HAP-1 (cell line): ENCODE measurements around the gene ADAMTS15.

Source experiments
- DNase-seq, 2 experiments: peaks; one replicate each; pipeline ENCODE4 v3.0.0-alpha.2; 2016 to 2020; ENCODE audit warnings: low spot score in 2 of 2
- H3K27me3 ChIP-seq: fragments of 250-450 bp; sonication (Bioruptor Pico); 2 replicates; pipeline ENCODE4 v1.5.1; 2020; ENCODE audit warnings: low read depth, mild to moderate bottlenecking, moderate library complexity
- H3K36me3 ChIP-seq: fragments of 250-450 bp; sonication (Bioruptor Pico); replicated peaks from 2 replicates; pipeline ENCODE4 v1.5.1; 2020; ENCODE audit warnings: mild to moderate bottlenecking
- H3K4me1 ChIP-seq: fragments of 250-450 bp; sonication (Bioruptor Pico); 2 replicates; pipeline ENCODE4 v1.5.1; 2020; ENCODE audit warnings: mild to moderate bottlenecking
- H3K4me3 ChIP-seq: fragments of 250-450 bp; sonication (Bioruptor Pico); 2 replicates; pipeline ENCODE4 v1.5.1; 2020; ENCODE audit warnings: mild to moderate bottlenecking, moderate library complexity
- H3K9me3 ChIP-seq: fragments of 250-450 bp; sonication (Bioruptor Pico); 2 replicates; pipeline ENCODE4 v1.5.1; 2020; ENCODE audit warnings: mild to moderate bottlenecking, moderate library complexity
- in situ Hi-C: fragments of 300-500 bp; cut with MboI; formaldehyde crosslinking; loops from 3 replicates; pipeline ENCODE4 v1.14.3; 2020; ENCODE audit warnings: low sequenced_read_pairs, inconsistent platforms, mixed read lengths

Gene ADAMTS15

DNA sequence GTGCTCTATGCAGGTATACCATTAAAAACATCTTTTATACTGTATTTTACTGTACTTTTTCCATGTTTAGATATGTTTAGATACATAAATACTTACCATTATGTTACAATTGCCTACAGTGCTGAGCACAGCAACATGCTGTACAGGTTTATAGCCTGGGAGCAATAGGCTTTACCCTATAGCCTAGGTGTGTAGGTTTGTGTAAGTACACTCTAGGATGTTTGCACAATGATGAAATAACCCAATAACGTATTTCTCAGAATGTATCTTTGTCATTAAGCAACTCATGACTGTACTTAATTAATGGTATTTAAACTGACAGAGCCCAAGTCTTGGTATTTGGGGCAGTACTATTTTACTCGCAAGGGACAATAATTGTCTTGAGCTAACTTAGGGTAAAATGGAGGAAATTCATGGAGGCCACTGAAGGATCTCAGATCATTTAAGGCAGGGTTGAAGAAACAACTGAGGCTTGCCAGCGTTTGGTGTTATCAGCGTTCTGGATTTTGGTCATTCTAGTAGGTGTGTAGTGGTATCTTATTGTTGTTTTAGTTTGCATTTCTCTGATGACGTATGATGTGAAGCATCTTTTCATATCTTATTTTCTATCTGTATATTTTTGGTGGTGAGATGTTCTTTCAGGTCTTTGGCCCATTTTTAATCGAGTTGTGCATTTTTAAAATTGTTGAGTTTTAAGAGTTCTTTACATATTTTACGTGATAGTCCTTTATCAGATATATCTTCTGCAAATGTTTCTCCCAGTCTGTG is 42.4 kb downstream of the ADAMTS15 start:
- in situ Hi-C loops, result no loop called here
- no peaks in the 10 kb centered on the region for H3K27me3 ChIP-seq
- H3K4me1 ChIP-seq, result no peaks in the 10 kb centered on the region
- no peak for DNase-seq
- H3K4me3 ChIP-seq, result no peak overlapping the region
- H3K9me3 ChIP-seq, result no peaks in the 10 kb centered on the region
- H3K36me3 ChIP-seq, result no peaks in the 10 kb centered on the region

DNA sequence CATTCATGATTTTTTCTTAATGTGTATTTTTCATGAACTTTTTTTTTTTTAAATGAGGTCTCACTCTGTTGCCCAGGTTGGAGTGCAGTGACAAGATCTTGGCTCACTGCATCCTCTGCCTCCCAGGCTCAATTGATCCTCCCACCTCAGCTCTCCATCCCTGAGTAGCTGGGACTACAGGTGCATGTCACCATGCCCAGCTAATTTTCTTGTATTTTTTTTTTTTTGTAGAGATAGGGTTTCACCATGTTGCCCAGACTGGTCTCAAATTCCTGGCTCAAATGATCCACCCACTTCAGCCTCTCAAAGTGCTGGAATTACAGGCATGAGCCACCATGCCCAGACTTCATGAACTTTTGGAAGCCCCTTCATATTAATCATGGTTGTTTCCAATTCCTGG is 49.7 kb downstream of the ADAMTS15 start:
- Histone ChIP-seq H3K4me1 (no peaks in the 10 kb centered on the region), H3K36me3 (no peaks in the 10 kb centered on the region), H3K4me3 (no peak overlapping the region), H3K27me3 (no peaks in the 10 kb centered on the region), H3K9me3 (no peaks in the 10 kb centered on the region)
- DNase-seq, result no peak
- in situ Hi-C loops, result no loop called here

DNA sequence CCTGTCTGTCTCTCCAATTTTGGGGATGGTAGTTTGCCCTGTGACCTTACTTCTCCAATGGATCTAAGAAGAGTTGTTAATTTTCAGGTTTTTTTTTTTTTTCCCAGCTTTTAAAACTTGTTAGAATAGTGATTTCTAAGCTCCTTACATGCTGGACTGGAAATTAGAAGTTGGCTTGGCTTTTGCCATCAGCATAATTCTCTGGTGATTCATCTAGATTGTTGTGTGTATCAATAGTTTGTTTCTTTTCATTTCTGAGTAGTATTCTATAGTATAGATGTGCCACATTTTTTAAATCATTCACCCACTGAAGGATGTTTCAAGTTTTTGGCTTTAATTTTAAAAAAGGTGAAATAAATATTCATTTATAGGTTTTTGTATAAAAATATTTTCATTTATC is 51.4 kb downstream of the ADAMTS15 start:
- H3K4me3 ChIP-seq, result no peak overlapping the region
- no peaks in the 10 kb centered on the region for H3K36me3 ChIP-seq
- no peaks in the 10 kb centered on the region for H3K4me1 ChIP-seq
- H3K27me3 ChIP-seq, result no peaks in the 10 kb centered on the region
- DNase-seq, result no peak
- in situ Hi-C loops, result no loop called here
- H3K9me3 ChIP-seq, result no peaks in the 10 kb centered on the region

DNA sequence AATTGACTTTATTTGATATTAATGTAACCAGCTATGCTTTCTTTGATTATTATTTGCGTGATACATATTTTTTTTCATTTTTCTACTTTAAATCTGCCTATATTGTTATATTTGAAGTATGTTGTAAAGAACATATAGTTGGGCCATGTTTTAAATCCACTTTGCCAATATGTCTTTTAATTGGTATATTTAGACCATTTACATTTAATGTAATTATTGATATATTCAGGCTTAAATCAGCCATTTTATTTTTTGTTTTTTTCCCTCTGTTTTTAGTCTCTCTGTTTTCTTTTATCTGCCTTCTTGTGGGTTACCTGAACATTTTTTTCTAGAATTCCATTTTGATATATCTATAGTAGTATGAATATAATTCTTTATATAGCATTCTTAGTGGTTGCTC is 55.9 kb downstream of the ADAMTS15 start:
- Histone ChIP-seq H3K36me3 (no peaks in the 10 kb centered on the region), H3K9me3 (no peaks in the 10 kb centered on the region), H3K27me3 (no peaks in the 10 kb centered on the region), H3K4me1 (no peaks in the 10 kb centered on the region), H3K4me3 (no peak overlapping the region)
- no peak for DNase-seq
- in situ Hi-C loops, result no loop called here

DNA sequence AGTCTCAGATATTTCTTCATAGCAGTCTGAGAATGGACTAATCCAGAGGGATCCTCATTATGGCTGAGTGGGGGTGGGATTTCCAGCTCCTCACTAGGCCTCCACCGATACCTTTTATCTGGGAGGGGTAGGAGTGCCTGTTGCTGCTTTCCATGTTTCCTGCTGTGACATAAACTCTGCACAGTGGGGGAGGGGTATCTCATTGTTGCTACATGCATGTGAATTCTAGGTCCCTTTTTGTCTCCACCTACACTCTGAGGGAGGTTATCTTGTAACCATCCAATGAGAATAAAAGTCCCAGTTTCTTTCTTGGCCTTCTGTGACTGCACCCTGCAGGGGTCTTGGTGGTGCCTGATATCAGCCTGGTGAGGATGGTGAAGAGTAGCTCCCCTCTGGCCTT is 60.5 kb downstream of the ADAMTS15 start:
- Histone ChIP-seq H3K27me3 (no peaks in the 10 kb centered on the region), H3K36me3 (no peaks in the 10 kb centered on the region), H3K4me1 (no peaks in the 10 kb centered on the region), H3K9me3 (no peaks in the 10 kb centered on the region), H3K4me3 (no peak overlapping the region)
- in situ Hi-C loops, result no loop called here
- no peak for DNase-seq

DNA sequence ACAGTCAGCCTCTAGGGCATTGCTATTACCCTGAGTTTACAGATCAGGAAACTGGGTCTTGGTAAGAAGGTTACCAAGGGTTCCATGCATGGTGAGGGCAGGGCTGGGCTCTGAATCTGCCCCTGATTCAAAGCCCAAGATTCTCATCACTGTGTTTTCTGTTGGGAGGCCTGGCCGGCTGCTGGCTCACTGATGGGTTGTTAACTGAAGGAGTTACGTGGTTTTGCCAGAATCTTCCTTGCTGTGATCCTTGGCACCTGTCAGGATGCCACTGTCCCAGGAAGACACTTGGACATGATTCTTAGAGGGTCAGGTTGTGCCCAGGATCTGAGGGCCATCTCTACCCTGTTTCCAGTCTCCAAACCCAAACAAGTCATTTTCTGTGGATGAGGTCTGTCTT is 61.5 kb downstream of the ADAMTS15 start:
- in situ Hi-C loops, result no loop called here
- no peak for DNase-seq
- Histone ChIP-seq H3K4me1 (no peaks in the 10 kb centered on the region), H3K4me3 (no peak overlapping the region), H3K9me3 (no peaks in the 10 kb centered on the region), H3K27me3 (no peaks in the 10 kb centered on the region), H3K36me3 (no peaks in the 10 kb centered on the region)

DNA sequence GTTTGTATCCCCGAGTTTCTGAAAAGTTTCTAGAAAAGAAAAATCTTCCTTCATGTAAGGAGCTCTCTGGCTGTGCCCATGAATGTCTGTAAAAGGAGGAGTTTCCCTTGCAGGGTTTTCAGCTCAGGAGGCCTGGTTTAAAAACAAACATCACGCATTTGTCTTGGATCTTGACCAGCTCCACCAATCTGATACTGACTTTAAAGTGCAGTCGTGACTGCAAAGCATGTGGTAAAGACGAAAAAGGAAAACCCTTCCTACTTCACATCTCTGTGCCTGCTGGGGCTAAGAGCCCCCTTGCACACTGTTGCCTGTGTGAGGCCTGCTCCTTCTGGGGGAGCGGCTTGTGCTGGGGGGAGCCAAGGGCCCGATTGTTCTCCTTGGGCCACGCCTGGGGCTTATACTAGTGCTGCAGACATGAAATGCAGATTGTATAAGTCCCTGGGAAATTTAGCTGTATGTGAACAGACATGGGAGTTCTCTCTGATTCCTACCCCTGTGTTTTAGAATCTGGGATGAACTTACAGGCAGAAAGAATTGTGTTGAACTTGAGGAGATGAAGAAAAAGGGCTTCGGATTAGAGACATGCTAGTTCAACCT is 62.1 kb downstream of the ADAMTS15 start:
- no peaks in the 10 kb centered on the region for H3K4me1 ChIP-seq
- no peaks in the 10 kb centered on the region for H3K27me3 ChIP-seq
- in situ Hi-C loops, result no loop called here
- DNase-seq, result no peak
- no peaks in the 10 kb centered on the region for H3K36me3 ChIP-seq
- H3K4me3 ChIP-seq, result no peak overlapping the region
- no peaks in the 10 kb centered on the region for H3K9me3 ChIP-seq

DNA sequence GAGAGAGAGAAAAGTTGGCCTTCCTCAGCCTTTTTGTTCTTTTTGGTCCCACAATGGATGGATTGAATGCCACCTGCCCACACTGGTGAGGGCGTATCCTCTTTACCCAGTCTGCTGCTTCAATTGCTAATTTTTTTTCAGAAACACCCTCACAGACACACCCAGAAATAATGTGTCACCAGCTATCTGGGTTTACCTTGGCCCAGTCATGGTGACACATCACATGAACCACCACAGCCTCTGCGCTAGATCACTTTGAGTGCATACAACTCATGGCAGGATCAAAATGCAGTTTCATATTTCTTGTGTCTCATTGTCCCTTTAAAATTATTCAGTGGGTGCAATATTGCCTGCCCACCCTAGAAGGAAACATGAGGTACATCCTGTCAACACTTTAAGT is 63.3 kb downstream of the ADAMTS15 start:
- Histone ChIP-seq H3K4me1 (no peaks in the 10 kb centered on the region), H3K9me3 (no peaks in the 10 kb centered on the region), H3K27me3 (no peaks in the 10 kb centered on the region), H3K36me3 (no peaks in the 10 kb centered on the region), H3K4me3 (no peak overlapping the region)
- DNase-seq, result no peak
- in situ Hi-C loops, result no loop called here

DNA sequence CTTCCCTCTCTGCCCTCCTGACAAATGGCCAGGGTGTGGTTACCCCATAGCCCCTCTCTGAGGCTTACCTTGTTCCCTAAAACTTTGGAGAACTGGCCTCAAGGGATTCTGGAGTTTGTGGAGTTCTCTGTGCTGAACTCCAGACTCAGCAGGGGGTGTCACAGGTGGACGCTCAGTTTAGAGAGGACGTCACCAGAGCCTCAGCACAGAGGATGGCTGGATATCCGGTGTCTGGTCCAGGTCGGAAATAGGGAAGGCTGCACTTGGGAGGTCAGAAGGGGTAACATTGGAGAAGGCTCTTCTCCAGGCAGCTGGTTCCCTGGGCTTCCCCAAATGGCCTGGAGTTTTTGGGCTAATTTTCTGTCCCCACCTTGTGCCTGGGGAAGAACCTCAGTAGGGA is 64.2 kb downstream of the ADAMTS15 start:
- in situ Hi-C loops, result no loop called here
- Histone ChIP-seq H3K27me3 (no peaks in the 10 kb centered on the region), H3K4me1 (no peaks in the 10 kb centered on the region), H3K36me3 (no peaks in the 10 kb centered on the region), H3K9me3 (no peaks in the 10 kb centered on the region), H3K4me3 (no peak overlapping the region)
- no peak for DNase-seq

DNA sequence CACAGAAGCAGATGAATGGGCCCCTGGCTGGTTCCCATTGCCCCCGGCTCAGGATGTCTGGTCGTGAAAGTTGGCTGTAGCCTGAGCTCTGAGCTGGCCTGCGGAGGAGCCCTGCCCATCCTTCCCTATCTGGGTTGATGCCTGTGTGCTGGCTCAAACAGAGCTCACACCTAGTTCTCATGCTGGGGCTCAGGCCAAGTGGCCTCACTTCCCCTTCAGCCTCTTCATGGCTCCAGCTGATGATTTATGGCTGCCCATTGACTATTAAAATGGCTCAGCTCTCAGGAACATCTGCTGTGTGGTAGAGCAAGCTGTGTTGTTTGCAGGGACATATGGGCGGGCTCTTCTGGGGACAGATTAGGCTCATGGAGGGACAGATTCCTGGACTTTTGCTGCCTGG is 64.7 kb downstream of the ADAMTS15 start:
- Histone ChIP-seq H3K4me1 (no peaks in the 10 kb centered on the region), H3K4me3 (no peak overlapping the region), H3K27me3 (no peaks in the 10 kb centered on the region), H3K9me3 (no peaks in the 10 kb centered on the region), H3K36me3 (no peaks in the 10 kb centered on the region)
- DNase-seq, result no peak
- in situ Hi-C loops, result no loop called here

DNA sequence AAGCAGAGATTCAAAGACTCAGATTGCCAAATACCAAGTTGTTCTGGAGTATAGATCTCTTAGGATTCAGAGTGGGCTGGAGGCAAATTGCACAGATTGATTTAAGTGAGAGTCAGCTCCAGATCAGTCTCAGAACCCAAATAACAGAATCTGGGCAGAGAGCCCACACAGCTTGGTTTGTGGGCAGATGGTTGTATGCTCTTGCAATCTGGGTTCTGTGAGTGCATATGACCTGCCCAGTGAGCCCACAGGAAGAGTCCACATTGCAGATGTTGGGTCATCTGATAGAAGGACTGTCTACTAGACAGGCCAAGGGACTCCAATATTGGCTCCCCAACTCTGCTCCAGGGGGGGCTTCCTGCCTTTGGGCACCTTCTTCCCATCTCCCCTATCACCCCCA is 65.9 kb downstream of the ADAMTS15 start:
- in situ Hi-C loops, result no loop called here
- H3K27me3 ChIP-seq, result no peaks in the 10 kb centered on the region
- no peak for DNase-seq
- no peaks in the 10 kb centered on the region for H3K9me3 ChIP-seq
- no peak overlapping the region for H3K4me3 ChIP-seq
- no peaks in the 10 kb centered on the region for H3K36me3 ChIP-seq
- H3K4me1 ChIP-seq, result no peaks in the 10 kb centered on the region

DNA sequence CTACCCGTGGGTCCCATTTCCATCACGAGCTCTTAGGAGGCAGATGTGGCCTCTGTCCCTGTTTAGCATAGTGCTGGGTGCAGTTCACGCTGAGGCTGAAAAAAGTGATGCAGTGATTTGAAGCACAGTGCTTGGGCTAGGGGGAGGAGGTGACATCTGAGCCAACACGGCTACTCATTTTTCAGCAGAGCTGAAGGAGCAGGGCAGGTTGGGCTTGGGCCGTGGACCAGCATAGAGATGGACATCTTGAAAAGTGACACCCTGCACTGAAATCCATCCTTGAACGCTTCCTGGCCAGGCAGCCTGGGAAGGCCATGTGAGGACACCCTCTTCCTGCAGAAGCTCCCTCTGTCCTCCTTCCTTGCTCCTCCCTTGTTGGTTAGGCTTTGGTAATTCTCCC is 66.4 kb downstream of the ADAMTS15 start:
- no peak for DNase-seq
- Histone ChIP-seq H3K27me3 (no peaks in the 10 kb centered on the region), H3K9me3 (no peaks in the 10 kb centered on the region), H3K36me3 (no peaks in the 10 kb centered on the region), H3K4me3 (no peak overlapping the region), H3K4me1 (no peaks in the 10 kb centered on the region)
- in situ Hi-C loops, result no loop called here

DNA sequence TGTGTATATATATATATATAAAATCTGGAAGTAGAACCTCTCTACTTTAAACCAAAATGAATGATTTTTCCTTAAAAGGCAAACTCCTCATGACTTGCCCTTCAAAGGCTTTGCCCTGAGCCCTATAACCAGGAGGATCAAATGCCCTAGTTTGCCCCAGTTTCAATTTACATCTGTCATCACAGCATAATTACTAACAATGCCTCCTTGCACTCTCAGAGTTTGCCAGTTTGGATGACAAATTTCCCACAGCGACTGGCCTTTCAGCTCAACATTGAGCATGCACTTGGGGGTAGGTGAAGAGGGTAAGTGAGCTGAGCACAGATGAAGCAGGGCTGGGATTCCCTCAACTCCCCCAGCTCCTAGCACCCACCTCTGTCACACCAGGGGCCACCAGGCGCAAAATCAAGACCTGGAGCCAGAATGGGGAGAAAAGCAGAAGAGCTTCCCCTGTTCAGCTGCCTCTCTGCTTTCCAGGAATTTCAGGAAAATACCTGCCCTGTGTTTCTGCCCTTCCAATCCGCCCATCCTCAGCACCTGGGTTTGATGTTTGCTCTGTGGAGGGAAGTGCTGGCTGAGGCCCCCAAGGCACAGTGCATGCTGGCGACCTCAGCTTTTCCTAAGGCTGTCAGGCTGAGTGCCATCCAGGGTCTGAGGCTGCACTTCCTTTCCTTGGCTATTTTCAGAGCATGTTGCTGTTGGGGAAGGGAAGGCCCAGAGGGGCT is 67.5 kb downstream of the ADAMTS15 start:
- no peak for DNase-seq
- in situ Hi-C loops, result no loop called here

More for the DNA sequence above, 67.5 kb downstream of the ADAMTS15 start:
- Histone ChIP-seq H3K27me3 (no peaks in the 10 kb centered on the region), H3K36me3 (no peaks in the 10 kb centered on the region), H3K4me3 (no peak overlapping the region), H3K9me3 (no peaks in the 10 kb centered on the region), H3K4me1 (no peaks in the 10 kb centered on the region)
